GM10248 (cell line): ENCODE measurements around the gene SPECC1.
"Not testable (repeated sequence)": the region's sequence is repeated elsewhere in the genome, so short reads cannot be mapped to it uniquely, and the experiment has no call there.

Experiments used
- CTCF ChIA-PET: fragments of 300-600 bp; sonication (Branson Sonifier 250); formaldehyde crosslinking; extraction: SDS; loops from one replicate; lab custom pipeline; 2021; ENCODE audit warnings: antibody characterized with exemption; lab: Yijun Ruan, JAX
- POLR2A ChIA-PET: fragments of 350-650 bp; sonication (Branson Sonifier 250); formaldehyde crosslinking; extraction: SDS; loops from one replicate; lab custom pipeline; 2020; ENCODE audit warnings: antibody characterized with exemption; lab: Yijun Ruan, JAX
- DNase-seq: peaks from one replicate; pipeline ENCODE4 v3.0.0; 2012; ENCODE audit errors: extremely low spot score
- CTCF ChIP-seq: IDR thresholded peaks from 2 replicates; pipeline ENCODE4 v1.5.1; 2012; ENCODE audit warnings: mild to moderate bottlenecking, low read depth; ENCODE audit errors: extremely low read depth, missing control alignments, control extremely low read depth

The SPECC1 gene

DNA sequence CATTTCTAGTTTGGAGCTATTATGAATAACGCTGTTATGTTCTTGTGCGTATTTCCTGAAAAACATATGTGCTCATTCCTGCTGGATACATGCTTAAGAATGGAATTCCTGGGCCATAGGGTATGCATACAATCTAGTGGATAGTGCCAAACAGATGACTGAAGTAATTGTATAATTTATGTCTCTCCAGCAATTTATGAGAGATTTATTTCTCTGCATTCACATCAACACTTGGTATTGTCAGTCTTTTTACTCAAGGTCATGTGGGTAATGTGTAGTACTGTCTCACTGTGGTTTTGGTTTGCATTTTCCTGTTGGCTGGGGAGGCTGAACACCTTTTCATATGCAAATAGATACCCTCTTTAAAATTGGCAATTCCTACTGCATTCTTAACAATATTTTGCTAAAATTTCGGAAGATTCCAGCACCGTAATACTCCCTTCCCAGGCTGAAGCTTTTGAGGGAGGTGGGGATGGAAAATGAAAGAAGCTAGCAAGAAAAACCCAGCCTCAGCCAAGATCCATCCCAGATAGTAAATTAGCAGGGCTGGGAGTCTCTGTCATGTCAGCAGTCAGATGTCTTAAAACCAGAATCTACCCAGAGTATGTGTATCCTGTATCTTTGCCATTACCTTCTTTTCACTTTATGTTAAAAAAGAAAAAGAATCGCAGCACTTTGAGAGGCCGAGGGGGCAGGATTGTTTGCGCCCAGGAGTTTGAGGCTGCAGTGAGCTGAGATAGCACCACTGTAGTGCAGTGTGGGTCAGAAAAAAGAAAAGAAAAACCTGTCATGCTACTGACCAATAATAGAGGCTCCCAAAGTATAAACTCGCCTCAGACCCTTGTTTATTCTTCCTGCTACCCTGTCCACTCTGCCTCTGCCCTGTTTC, 253.3 kb downstream of the SPECC1 start:
- POLR2A ChIA-PET = no interaction called here
- CTCF ChIA-PET = no interaction called here
- DNase-seq = no peak
- no peak for TF ChIP-seq CTCF

- CTCF ChIA-PET, POLR2A ChIA-PET, DNase-seq: not testable (repeated sequence)
These were observed 253.9 kb downstream of the SPECC1 start for GRCh38 chr17:20263115-20263433.

GRCh38 chr17:20263595-20263994, 254.4 kb downstream of the SPECC1 start:
- no peak for TF ChIP-seq CTCF
- ChIA-PET POLR2A (no interaction called here), CTCF (no interaction called here)
- no peak for DNase-seq

GRCh38 chr17:20264996-20265395, 255.8 kb downstream of the SPECC1 start:
- POLR2A ChIA-PET = no interaction called here
- CTCF ChIA-PET = no interaction called here
- no peak for DNase-seq
- no peak for TF ChIP-seq CTCF

DNA sequence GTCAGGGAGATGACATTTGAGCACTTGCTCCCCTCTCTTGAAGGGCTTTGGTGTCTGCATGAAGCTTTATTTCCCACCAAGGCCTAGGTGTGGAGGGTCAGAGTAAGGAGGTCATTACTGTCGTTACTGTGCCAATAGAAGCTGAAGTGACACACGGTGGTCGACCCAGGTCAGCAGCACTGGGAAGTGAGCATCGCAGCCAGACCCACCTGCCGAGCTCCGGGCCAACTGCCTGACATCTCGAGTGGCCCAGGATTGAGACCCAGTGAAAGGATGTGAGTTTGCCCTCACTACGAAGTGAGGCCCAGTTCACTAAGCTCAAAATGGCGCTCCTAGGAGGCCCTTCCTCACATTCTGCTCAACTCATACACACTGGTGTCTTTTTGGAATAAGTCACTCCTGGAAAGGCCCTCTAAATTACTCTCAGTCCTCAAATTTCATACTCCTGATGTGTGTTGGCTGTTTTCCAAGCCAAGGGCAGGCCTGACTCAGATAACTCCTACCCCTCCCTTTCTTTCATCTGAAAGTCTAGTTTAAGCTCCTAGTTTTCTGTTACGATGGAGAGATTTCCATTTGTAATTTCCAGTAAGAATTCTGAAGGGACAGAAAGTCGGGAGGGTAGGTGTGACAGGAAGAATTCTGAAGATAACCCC, 257.8 kb downstream of the SPECC1 start:
- no peak for DNase-seq
- no peak for TF ChIP-seq CTCF
- CTCF ChIA-PET = no interaction called here
- POLR2A ChIA-PET = no interaction called here

DNA sequence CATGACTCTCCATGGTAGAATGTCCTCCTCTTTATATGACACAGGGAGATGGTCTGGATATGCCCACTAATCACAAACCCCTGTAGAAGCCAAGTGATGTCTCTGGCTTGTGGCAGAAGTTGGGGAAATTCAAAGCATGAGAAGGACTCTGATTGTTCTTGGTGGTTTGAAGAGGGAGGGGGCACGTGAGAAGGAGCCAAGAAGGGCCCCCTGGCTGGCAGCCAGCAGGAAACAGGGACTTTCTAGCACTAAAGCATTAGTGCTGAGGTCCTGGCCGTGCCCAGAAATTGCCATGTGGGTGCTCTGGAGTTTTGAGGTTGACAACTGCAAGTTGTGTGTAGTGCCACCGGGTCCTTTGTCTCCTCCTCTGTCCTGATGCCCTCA, 258.3 kb downstream of the SPECC1 start:
- no peak for TF ChIP-seq CTCF
- no peak for DNase-seq
- CTCF ChIA-PET = no interaction called here
- POLR2A ChIA-PET = no interaction called here

- ChIA-PET POLR2A (no interaction called here), CTCF (interaction anchor here (1.0 kb wide), 1 partner anchor 14 kb away, joined by 3 read pairs; no protein-coding TSS in a partner anchor)
- no peak for TF ChIP-seq CTCF
- DNase-seq = no peak
These were observed 261.2 kb downstream of the SPECC1 start for GRCh38 chr17:20270369-20270768.
